GM19468 (cell line): ENCODE data around the gene CALM1.

Experiments
- ATAC-seq: cut with Tn5 transposase; IDR thresholded peaks from one replicate; pipeline ENCODE4 v1.9.1; 2021; ENCODE audit warnings: mild to moderate bottlenecking, moderate library complexity, moderate number of reproducible peaks; ENCODE audit not compliant: unreplicated experiment; ENCODE audit errors: extremely low read depth

Gene CALM1

DNA sequence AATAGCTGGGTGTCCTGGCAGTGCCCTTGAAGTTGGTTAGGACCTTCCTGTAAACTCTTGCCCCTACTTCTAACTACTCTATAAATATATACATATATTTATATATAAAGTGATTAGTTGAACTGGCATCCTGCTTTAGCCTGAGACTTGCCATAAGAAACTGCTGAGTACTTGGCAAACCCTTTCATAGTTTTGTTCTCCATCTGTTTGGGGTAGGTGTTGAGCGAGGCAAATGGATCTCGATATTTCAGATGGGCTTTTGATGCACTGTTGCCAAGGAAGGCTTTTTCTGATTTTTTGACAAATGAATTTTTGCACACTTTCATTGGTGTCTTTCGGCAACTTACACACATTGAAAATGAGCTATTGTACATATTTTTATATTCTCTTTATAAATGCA is 10.4 kb downstream of the CALM1 start:
- no peak for ATAC-seq

DNA sequence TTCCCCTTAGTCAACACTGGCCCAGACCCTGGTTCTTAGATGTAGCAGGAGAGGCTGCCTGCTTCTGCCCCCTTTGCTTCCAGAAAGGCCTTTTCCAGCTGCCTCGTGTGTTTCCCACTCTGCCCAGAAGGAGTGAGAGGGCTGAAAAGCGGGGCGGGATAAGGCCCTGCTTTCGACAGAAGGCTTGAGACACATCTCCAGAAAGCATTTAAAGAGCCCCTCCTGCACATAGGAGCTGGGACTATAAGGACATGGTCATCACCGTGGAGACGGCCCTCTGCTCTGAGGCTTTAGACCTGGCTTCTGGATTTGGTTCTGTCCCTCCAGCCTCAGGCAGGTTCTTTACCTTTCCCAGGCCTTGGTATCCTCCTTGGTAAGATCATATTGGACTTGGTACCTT is 11.9 kb downstream of the CALM1 start:
- no peak for ATAC-seq

DNA sequence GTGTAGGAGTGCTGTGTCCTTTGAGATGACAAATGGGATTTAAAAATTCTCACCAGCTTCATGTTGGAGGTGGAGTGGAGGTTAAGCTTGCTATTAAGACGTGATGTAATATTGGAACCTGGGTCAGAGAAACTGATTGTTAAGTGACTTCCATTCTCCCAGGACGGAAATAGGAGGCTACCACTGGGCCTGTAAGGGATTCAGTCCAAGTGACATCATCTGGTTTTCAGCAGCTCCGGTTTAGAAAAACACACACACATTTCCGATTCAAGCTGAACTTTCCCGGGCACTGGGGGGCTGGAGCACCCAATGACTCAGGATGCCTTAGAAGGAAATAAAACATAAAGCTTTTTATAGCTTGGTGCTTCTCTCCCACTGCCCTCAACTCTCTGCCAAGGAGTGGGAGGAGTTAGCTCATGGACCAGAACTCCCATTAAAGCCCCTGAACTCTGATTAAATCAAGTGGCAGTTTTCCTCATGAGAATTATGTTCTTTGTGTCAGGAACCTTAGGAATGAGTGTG is 12.4 kb downstream of the CALM1 start:
- ATAC-seq, result no peak

DNA sequence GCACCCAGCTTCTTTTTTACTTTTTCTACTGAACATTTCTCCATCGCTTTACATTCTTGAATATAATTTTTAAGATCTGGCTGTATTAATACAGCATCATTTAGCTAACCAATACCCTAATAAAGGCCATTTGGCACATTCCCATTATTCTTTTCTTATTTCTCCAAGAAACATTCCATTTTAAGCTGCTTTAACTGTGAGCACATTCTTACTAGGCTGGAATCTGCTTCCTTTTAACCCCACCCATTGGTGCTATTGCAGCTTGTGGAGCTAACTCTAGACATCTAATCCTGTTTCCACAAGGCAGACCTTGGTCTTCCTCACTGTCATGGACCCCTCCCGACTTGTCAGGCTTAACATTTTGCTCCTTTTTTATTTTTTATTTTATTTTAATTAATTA is 15.2 kb downstream of the CALM1 start:
- no peak for ATAC-seq

DNA sequence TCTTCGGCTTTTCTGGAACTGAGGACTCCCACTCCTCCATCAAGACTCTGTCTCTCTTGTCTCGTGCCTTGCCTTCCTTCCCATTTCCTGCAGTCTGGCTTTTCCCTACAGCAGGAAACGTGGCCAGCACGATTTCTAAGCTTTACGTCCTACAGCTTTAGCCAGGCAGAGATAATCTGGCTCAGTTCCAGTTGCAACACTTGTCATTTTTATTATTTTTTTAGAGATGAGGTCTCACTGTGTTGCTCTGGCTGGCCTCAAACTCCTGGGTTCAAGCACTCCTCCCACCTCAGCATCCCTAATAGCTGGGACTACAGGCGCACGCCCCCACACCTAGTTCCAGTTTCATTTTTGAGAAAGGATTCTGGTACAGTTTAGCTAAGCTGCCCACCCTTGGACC is 19.9 kb downstream of the CALM1 start:
- no peak for ATAC-seq

DNA sequence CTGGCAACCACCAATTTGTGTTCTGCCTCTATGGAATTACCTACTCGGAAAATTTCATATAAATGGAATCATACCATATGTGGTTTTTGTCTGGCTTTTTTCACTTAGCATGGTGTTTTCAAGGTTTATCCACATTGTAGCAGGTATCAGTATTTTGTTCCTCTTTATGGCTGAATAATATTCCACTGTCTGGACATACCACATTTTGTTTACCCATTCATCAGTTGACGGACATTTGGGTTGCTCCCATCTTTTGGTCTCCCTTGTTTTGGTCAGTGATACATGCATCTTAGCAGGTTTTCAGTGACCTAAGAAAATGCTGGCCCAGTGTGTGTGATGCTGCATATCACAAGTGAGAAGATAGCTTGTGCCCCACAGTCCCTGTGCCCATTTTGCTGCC is 21.2 kb downstream of the CALM1 start:
- no peak for ATAC-seq

DNA sequence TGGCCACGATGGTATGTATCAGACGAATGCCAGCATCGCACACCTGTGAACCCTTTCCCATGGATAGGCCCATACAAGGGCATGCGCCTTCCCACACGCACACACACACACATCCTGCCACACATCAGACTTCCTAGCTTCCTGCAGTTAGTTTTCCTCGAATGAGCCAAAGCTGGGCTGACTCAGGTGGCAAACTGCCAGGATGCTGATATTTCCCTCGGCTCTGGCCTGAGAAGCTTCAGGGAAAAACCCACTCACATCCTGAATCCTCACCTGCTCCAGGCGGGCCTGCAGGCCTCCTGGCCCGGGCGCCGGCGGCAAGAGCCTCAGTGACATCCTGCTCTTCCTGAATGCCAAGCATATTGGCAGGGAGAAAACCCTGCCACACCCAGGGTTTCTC is 22.4 kb downstream of the CALM1 start:
- ATAC-seq, result no peak

DNA sequence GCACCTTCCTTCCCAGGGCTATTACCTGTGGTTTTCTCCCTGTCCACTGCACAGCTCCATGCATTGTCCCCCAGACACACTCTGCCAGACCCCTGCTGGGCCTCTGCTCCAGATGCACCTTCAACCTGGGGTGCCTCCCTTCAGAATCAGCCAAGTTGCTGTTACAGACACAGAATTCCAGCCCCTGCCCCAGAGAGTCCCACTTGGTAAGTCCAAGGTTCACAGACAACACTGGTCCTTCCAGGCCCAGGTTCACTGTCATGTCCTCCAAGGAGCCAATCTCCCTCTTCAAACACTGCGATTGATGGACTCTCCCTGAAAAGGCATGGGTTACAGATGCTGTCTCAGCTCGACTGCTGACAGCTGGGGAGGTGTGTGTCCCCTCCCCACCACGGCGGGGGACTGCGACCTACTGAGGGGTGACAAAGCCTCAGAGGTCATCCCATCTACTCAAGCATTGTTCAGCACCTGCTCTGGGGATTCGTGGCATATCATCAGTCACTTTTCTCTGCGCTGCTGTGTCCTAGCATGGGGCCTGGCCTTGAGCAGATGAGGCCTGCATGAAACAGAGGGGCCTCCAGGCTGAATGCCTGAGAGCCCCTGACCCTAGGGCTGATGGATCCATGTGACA is 24.3 kb downstream of the CALM1 start:
- ATAC-seq, result no peak

DNA sequence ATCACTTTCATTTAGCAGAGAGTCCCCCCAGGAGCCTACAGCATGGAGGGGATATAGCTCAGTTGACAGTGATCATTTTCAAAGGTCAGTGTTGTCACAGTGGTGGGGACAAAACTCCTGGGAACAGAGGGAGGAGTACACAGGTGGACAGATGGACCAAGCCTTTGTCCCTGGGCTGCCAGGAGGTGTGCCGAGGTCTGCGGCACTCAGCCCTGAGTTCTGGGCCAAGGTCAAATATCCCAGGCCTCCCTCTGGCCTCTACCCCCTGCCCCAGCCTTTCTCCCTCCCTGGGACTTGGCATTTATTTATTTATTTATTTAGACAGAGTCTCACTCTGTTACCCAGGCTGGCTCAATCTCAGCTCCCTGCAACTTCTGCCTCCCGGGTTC is 24.8 kb downstream of the CALM1 start:
- no peak for ATAC-seq

DNA sequence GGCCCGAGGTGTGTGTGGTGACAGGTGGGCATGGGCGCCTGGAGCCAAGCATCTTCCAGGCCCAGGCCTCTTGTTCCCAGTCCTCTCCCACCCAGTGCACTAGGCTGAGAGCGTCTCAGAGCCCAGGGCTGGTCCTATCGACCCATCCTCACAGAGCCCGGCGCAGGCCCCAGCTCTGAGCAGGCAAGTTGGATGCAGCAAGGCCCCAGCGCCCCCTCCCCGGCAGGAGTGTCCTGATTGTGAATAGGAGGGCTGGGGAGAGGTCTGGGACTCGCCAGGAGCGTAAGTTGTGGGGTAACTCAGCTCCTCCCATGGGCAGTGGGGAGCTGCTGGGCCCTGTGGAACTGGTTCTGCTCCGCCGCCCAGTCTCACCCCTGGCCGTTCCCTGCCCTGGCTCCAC is 26.3 kb downstream of the CALM1 start:
- ATAC-seq, result no peak

DNA sequence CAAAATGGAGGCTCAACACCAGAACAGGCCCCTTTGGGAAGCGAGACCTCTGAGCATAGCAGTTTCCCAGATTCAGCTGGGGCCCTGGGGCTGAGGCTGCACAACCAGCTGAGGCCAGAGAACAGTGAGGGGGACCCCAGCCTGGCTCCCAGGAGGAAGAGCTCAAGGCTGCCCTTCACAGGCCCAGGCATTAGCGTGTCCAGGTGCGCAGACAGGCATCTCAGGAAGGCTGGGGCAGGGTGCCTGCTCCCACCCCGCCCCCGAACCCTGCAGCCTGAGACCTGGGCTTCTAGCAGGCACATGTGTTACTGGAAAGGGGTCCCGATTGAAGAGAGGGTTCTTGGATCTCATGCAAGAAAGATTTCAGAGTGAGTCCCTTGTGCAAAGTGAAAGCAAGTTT is 27.2 kb downstream of the CALM1 start:
- no peak for ATAC-seq

DNA sequence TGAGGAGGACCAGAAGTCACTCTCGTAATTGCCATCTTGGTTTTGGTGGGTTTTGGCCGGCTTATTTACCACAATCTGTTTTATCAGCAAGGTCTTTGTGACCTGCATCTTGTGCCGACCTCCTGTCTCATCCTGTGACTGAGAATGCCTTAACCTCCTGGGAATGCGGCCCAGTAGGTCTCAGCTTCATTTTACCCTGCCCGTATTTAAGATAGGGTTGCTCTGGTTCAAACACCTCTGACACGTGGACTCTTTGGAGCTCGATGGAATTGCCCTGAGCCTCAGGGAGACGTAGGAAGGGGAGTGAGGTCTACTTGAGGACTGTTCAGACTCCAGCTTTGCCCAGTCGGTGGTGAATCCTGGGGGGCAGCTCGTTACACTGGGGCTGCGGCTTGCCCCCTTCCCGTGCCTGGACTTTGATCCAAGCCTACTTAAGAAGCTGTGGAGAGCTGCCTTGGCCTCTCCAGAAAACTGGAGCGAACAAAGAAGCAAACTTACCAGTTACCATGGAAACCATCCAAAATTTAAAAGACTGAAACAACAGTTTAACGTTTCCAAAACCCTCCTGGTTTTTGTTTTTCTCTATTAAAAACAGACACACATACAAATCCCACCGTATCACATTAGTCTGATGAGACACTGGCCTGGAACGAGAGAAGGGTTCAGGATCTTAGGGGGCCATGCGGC is 28.0 kb downstream of the CALM1 start:
- ATAC-seq, result no peak

DNA sequence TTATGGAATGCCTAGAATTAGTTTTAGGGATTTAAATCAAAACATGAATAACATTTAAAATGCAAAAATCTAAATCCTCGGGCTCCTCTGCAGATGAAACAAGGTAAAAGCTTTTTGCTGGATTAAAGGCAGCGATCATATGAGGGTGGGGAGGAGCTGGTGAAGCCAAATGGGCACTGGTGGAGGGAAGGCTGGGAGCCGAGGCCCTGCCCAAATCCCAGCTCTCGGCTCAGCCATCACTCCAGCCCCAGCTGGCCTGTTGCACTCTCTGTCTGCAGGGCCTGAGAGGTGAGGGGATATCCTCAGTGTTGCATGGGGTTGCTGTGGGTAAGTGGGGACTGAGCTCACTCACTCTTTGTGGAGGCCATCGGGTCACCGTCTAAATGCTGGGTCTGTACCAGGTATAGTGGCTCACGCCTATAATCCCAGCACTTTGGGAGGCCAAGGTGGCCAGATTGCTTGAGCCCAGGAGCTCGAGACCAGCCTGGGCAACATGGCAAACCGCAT is 28.6 kb downstream of the CALM1 start:
- no peak for ATAC-seq

DNA sequence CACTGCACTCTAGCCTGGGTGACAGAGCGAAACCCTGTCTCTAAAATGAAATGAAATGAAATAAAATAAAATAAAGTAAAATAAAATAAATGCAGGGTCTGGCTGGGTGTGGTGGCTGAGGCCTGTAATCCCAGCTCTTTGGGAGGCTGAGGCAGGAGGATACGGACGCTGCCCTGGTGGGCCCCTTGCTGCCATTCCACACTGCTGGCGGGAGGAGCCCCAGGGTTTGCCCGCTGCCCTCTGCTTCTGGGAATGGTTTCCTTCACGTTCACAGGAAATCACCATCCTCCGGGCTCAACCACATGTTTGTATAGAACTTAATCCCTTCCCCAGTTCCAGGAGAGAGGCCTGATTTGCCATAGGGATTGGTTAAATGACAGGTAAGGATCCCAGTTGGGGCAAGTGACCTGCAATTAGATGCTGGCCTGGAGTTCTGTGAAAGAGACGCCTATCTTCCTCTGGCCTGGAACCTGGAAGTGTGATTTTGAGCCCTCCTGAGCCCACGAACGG is 29.3 kb downstream of the CALM1 start:
- ATAC-seq, result no peak

DNA sequence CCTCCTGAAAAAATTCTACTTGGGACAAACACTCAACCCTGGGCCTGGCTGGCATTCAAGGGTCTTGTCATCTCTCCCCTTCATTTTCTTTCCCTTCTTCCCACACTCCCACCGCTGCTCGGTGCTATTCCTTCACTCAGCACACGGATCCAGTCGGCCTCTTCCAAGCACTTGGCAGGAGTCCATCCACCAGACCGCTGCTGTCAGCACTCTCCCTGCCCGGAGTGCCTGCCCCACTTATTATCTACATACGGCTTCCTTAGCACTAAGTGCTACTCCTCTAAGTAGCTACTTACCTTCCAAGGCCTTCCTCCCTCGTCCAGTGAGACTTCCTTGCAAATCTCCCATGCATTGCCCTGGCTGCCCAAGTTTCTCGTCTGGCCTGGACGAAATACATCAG is 29.8 kb downstream of the CALM1 start:
- ATAC-seq, result no peak

DNA sequence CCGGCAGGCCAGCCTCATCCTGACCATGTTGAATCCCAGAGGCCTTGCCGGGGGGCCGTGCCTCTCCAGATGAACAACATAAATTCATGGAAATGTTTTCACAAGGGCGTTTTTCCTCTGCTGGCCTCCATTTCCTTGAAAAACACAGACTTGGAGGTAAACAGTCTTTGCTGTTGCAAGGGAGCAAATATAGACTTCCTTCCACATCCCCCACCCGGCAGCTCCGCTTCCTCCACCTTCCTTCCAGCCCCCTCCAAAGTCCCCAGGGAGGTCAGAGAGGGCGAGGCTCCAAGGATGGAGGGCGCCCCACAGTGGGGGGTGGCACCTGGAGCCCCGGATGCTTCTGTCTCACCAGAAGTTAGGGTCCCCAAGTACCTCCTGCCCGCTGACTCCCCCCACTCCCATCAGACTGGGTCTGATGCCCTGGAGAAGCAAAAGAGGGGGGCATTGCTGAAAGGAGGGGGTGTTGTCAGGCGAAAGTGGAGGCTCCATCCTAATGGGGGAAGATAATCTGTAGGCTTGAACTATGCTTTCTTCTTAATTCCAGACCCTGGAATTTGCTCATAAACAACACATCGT is 31.1 kb downstream of the CALM1 start:
- ATAC-seq, result no peak

DNA sequence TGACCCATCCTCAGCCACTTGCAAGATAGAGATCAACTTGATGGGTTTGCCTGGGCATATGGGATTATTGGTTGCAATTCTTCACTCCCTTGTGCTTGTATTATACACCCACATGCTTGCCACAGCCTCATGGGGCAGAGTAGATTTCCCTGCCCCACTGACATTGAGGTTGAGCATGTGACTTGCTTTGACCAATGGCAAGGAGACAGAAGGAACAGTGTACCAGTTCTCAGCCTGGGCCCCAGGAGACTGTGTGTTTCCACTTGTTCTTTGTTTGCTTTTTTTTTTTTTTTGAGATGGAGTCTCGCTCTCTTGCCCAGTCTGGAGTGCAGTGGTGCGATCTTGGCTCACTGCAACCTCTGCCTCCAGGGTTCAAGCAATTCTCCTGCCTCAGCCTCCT is 31.8 kb downstream of the CALM1 start:
- ATAC-seq, result no peak

DNA sequence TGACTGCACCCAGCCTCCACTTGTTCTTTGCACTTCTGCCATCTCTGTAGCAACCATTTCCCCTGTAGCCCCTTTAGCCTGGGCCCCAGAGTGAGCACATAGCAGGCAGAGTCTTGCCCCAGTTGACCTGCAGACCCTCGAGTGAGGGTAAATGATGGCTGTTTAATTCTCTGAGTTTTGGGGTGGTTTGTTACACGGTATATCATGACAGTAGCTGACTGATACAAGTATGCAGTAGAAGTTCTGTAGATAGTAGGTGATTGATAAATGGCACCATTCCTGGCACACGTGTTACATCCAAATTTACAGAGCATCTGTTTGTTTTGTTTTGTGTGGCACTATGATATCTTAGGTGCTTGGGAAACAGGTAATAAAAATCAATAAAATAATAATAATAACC is 32.4 kb downstream of the CALM1 start:
- no peak for ATAC-seq

DNA sequence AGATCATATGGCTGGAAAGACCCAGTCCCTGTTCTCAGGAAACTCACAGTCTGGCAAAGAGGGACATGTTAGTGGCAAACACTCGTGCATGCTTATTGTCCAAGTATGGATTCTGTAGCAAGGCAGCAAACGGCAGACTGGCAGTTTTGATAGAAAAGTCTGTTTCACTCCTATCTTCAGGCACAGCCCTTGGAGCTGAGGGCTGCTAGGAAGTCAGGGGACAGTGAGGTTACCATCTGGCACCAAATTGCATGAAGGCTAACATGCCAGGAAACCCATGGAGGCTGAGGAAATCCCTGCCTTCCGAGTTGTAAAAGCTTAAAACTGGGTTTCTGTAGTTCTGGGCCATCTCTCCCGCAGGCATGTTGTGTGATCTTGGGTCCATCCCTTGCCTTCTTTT is 32.9 kb downstream of the CALM1 start:
- no peak for ATAC-seq

DNA sequence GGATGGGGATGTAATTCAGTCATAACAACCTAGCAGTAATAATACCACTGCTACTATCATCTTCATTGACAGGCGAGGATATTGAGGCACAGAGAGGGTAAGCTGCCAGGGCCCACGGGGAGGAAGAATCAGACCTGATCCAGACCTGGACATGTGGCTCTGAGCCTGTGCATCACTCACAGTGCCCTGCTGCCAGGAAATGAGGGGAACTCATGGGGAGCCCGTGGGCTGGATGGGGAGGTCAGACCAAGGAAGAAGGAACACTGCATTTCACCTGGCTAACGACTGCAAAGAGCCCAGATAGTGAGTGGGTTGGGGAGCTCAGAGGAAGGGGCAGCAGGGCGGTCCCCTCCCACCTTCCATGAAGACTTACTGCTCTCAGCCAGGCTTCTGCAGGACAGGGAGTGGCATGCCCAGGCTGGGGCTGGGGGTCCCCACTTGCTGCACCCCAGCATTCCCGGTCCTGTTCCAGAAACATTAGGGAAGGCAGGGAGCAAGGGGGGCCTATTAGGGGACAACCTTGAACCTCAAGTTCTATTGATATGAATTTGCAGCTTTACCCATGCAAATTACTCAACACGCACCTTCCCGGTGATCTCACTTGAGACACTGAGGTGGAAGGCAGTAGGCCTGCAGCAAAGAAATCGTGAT is 37.7 kb downstream of the CALM1 start:
- no peak for ATAC-seq

DNA sequence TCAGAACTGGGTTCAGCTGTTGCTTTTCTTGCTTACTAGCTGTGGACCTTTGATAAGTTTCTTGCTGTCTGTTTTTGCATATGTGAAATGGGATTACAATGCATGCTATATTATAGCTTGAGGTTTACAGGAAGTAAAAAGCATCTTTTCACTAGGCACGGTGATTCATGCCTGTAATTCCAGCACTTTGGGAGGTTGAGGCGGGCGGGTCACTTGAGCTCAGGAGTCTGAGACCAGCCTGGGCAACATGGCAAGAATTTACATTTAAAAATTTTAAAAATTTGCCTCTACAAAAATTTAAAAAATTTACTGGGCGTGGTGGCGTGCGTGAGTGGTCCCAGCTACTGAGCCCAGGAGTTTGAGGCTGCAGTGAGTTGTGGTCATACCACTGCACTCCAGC is 42.0 kb downstream of the CALM1 start:
- ATAC-seq, result no peak
